Endothelial cell of umbilical vein (primary cell): ENCODE measurements around the gene RCAN1.

Source experiments
- POLR2AphosphoS5 ChIP-seq: IDR thresholded peaks from 2 replicates; pipeline ENCODE4 v1.6.1; 2012; ENCODE audit warnings: low read depth, mild to moderate bottlenecking, control low read depth, low read length, moderate library complexity; ENCODE audit not compliant: insufficient read depth
- TF ChIP-seq, protein P1 (sequence below), 2 donors: IDR thresholded peaks; 1 replicate in 1 of 2; 2 replicates in 1 of 2; pipeline ENCODE4 v1.5.1; 2011; ENCODE audit warnings: low read length in 2 of 2, mild to moderate bottlenecking in 2 of 2, moderate library complexity in 2 of 2, control low read depth in 1 of 2, inconsistent platforms in 1 of 2, low read depth in 1 of 2; ENCODE audit not compliant: insufficient read depth in 1 of 2; ENCODE audit errors: extremely low read depth in 1 of 2

DNA sequence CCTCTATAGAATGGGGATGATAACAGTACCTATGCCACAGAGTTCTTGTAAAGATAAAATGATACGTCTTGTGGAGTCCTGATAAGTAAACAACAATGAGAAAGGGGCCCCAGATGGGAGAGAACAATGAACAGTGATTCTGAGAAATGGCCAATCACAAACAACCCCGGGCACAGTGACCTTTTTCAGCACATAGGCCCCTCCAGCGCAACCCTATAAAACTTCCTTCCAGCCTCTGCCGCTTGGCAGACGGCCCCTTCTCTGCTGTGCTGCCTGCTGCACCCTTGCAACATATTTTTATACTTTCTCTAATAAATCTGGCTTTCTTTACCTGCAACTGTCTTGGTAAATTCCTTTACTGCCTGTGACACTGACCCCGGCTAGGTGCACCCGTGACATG is 8.9 kb downstream of the RCAN1 start:
- TF ChIP-seq, protein P1, sequence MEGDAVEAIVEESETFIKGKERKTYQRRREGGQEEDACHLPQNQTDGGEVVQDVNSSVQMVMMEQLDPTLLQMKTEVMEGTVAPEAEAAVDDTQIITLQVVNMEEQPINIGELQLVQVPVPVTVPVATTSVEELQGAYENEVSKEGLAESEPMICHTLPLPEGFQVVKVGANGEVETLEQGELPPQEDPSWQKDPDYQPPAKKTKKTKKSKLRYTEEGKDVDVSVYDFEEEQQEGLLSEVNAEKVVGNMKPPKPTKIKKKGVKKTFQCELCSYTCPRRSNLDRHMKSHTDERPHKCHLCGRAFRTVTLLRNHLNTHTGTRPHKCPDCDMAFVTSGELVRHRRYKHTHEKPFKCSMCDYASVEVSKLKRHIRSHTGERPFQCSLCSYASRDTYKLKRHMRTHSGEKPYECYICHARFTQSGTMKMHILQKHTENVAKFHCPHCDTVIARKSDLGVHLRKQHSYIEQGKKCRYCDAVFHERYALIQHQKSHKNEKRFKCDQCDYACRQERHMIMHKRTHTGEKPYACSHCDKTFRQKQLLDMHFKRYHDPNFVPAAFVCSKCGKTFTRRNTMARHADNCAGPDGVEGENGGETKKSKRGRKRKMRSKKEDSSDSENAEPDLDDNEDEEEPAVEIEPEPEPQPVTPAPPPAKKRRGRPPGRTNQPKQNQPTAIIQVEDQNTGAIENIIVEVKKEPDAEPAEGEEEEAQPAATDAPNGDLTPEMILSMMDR (IDR thresholded peaks at IDR 0.05; ENCODE audit: extremely low read depth in 1 of 2, insufficient read depth in 1 of 2, low read depth in 1 of 2, low read length in 2 of 2) = no peak
- TF ChIP-seq POLR2AphosphoS5 = no peak
